Measurements from ENCODE around the gene NOMO2.
"Not testable (repeated sequence)": the region's sequence is repeated elsewhere in the genome, so short reads cannot be mapped to it uniquely, and the experiment has no call there.

DNA sequence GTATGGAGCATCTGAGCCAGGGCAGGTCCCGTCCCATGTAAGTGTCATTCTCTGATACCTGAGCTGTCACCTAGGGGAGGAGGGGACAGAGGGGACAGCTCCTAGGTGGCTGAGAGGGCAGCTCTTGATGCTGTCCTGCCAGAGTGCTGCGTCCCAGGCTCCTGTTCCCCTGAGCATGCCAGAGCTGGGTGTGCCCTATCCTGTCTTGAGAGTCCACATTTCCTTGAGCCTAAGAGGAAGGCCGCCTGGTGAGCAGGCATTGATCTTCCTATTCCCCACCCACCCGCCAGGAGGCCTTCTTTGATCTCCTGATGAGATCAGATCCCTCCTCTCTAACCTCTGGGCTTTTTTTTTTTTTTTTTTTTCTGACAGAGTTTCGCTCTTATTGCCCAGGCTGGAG lies 32.0 kb upstream of the NOMO2 start:
- TF ChIP-seq, protein P1, sequence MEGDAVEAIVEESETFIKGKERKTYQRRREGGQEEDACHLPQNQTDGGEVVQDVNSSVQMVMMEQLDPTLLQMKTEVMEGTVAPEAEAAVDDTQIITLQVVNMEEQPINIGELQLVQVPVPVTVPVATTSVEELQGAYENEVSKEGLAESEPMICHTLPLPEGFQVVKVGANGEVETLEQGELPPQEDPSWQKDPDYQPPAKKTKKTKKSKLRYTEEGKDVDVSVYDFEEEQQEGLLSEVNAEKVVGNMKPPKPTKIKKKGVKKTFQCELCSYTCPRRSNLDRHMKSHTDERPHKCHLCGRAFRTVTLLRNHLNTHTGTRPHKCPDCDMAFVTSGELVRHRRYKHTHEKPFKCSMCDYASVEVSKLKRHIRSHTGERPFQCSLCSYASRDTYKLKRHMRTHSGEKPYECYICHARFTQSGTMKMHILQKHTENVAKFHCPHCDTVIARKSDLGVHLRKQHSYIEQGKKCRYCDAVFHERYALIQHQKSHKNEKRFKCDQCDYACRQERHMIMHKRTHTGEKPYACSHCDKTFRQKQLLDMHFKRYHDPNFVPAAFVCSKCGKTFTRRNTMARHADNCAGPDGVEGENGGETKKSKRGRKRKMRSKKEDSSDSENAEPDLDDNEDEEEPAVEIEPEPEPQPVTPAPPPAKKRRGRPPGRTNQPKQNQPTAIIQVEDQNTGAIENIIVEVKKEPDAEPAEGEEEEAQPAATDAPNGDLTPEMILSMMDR (IDR thresholded peaks at IDR 0.05): not testable (repeated sequence)
- not testable (repeated sequence) for TF ChIP-seq POLR2A (IDR thresholded peaks at IDR 0.05)

All from heart left ventricle (tissue), 13 donors.